TTC549 (cell line): ENCODE data around the gene RHOB.
"Not testable (repeated sequence)": the region's sequence is repeated elsewhere in the genome, so short reads cannot be mapped to it uniquely, and the experiment has no call there.

Experiments
- FAIRE-seq: peaks from 2 replicates; lab custom pipeline; 2012; peaks lifted over from hg19 to GRCh38; lab: Jason Lieb, UNC

RHOB gene

DNA sequence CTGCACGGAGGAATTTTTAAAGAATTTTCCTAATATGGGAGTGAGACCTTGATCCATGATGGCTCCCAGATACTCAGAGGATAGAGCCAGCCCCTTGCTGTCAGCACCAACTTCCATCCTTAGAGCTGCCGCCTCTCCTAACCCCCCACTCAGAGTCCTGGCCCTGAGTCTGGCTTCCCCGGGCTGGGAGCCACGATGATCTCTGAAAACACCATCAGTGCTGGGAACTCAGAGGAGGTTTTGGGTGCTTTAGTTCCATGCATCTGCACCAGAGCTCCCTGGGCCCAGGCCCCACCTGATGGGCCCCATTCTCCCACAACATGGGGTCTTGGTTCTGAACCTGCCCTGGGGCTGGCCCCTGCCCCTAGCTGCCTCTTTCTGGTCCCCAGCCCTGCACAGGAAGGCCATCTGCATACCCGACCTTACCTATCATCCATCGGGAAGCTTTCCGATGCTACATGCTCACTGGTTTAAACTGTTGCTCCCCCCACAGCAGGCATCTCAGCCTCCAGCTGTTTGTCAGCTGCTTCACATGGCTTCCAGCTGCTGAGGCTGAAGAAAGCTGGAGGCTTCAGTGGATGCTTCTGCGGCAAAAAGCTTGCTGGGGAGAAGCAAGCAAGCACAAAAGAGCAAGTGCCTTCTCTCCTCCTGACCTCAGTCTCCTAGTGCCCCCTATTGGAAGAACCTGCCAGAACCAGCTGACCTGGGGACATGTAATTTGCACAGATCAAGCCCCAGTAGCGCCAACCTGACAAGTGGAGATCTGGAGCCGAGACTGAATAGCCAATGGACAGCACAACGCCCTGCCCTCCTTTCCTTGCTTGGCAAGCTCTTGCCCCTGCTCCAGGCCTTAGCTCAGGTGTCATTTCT is 24.2 kb upstream of the RHOB start:
- FAIRE-seq, result no peak

- no peak for FAIRE-seq
These were observed 23.5 kb upstream of the RHOB start for GRCh38 chr2:20423359-20423758.

DNA sequence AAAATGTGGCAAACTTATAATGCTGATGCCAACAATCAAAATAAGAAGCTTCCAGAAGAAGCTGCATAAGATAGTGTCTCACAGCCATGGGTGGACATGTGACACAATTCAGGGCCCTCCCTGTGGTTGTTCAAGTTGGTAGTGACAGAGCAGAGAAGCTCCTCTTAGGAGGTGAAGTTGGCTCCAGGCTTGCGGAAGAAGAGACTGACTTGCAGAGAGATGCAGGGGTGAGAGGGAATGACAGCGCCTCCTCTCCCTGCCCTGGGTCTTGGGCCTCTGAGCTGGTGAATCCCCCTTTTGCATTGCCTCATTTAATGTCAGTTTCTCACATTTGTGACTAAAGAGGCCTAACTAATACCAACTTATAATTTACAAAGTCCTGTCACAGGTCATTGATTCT is 23.0 kb upstream of the RHOB start:
- FAIRE-seq, result no peak

GRCh38 chr2:20424300-20425290 is 22.3 kb upstream of the RHOB start:
- FAIRE-seq, result no peak

DNA sequence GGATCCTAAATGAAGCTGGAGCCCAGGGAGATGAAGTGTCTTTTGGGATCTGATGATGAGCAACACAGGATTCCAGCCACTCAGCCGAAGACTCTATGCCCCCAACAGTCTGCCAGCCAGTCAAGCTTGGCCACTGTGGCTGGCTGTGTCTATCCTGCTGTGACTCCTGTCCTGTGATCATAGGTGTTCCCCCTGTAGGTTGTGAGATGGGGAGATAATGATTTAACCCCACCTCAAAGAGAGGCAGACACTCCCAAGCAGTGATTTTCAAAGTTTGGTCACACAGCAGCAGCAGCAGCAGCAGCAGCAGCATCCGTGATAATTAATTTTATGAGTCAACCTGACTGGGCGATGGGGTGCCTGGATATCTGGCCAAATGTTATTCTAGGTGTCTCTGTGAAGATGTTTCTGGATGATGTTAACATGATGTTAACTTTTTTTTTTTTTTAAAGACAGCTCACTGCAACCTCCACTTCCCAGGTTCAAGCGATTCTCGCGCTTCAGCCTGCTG is 21.4 kb upstream of the RHOB start:
- no peak for FAIRE-seq

DNA sequence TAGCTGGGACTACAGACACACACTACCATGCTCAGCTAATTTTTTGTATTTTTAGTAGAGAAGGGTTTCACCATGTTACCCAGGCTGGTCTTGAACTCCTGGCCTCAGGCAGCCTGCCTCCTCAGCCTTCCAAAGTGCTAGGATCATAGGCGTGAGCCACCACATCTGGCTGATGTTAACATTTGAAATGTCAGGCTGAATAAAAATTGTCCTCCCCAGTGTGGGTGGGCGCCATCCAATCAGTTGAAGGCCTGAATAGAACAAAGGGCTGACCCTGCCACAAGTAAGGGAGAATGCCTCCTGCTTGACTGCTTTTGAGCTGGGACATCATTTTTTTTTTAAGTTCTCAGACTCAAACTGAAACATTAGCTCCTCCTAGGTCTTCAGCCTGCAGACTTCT is 21.0 kb upstream of the RHOB start:
- no peak for FAIRE-seq

- no peak for FAIRE-seq
These were observed 18.8 kb upstream of the RHOB start for GRCh38 chr2:20427931-20428526.

- FAIRE-seq, result no peak
These were observed 18.0 kb upstream of the RHOB start for GRCh38 chr2:20428717-20429490.

DNA sequence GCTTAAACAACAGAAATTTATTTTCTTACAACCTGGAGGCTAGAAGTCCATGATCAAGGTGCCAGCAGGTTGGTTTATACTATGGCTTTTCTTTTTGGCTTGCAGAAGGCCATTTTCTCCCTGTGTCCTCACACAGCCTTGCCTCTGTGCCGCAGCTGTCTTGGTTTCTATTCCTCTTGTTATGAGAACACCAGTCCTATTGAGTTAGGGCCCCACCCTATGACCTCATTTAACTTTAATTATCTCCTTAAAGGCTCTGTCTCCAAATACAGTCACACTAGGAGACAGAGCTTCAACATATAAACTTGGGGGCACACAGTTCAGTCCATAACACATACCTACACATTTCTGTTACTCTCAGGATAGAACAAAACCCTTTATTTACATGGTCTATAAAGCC is 17.3 kb upstream of the RHOB start:
- FAIRE-seq, result no peak

- no peak for FAIRE-seq
These were observed 16.8 kb upstream of the RHOB start for GRCh38 chr2:20430035-20430434.

DNA sequence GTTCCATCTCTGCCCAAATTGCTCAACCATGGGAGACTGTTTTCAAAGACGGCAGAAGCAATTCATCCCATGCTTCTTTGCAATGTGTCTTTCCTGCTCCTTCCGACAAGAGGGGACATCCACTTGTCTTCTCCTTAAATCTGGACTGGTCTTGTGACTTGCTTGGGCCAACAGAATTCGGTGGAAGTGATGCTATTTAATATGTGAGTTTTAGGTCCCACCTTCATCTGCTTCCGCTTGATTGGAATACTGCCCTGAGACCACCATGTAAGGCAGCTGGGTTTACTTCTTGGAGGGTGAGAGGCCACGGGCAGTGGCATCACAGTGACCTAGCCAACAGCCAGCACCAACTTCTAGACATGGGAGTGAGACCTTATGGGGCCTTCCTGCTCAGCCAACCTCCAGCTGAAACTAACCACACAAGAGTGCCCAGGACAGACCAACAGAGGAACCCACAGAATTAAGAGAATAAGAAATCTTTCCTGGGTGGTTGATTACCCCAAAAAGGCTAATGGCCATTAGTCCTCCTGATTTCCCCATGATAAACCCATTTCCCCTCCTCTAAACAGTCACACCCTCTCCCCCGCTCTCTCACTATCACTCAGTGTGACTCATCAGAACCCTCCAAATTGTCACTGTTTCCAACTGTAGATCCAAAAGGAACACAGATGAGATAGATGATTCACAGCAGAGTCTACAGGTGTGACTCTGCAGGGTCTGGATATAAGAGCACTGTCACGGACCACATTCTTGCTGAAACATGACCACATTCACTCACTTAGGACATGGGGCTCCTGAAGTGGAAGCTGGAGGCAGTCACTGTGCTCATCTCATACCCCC is 16.2 kb upstream of the RHOB start:
- no peak for FAIRE-seq

GRCh38 chr2:20431301-20431698 is 15.6 kb upstream of the RHOB start:
- no peak for FAIRE-seq

- FAIRE-seq, result no peak
These were observed 15.1 kb upstream of the RHOB start for GRCh38 chr2:20431772-20432171.

- FAIRE-seq, result no peak
These were observed 14.2 kb upstream of the RHOB start for GRCh38 chr2:20432714-20433113.

DNA sequence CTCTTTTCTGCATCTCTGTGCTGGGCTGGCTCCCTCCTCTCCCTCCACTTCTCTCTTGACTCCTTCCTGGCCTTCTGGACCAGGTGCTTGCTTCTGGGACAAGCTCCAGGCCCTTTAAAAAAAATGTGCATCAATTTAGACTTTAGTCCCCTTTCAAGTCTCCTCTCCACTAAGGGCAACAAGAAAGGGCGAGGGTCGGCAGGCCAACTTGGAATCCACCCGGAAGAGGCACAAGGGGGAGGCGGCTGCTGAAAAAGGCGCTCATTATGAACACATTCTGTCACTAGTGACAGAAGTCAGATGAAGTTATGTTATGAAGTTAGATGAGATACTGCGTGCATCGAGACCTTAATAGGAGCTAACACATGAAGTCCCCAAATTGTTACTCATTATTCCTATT is 13.6 kb upstream of the RHOB start:
- FAIRE-seq, result no peak

DNA sequence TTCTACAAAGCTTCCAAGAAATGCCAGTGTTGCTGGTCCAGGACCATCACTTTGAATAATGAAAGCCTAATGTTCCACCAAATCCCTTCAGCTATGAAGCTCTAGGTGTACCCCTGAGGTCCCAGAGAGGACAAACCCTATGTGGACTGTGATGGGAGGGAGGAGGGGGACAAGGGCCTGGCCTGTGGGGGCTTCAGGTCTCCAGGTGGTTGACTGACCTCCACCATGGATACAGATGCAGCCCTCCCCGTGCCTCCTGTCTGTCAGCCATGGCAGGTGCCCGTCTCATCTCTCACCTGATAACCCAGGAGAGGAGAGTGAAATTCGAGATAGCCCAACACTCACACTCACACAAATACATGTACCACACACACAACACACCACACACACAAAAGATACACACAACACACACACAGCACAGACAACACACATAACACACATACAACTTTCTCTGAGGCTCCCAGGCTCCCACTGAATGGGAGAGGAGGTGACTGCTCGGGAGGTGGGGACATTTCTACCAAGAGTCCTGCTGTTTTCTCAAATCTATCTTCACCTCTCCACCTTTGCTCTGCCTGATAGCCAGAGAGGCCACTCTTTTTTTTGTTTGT is 12.8 kb upstream of the RHOB start:
- FAIRE-seq, result no peak

- no peak for FAIRE-seq
These were observed 12.1 kb upstream of the RHOB start for GRCh38 chr2:20434588-20435294.

DNA sequence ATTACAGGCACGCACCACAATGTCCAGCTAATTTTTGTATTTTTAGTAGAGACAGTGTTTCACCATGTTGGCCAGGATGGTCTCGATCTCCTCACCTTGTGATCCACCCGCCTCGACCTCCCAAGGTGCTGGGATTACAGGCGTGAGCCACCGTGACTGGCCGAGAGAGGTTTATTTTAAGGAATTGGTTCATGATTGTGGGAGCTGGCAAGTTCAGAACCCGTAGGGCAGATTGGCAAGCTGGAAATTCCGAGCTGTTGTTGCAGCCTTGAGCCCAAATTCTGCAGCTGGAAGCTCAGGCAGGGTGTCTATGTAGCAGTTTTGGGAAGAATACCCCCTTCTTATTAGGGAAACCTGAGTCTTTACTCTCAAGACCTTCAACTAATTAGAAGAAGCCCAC is 11.4 kb upstream of the RHOB start:
- not testable (repeated sequence) for FAIRE-seq

DNA sequence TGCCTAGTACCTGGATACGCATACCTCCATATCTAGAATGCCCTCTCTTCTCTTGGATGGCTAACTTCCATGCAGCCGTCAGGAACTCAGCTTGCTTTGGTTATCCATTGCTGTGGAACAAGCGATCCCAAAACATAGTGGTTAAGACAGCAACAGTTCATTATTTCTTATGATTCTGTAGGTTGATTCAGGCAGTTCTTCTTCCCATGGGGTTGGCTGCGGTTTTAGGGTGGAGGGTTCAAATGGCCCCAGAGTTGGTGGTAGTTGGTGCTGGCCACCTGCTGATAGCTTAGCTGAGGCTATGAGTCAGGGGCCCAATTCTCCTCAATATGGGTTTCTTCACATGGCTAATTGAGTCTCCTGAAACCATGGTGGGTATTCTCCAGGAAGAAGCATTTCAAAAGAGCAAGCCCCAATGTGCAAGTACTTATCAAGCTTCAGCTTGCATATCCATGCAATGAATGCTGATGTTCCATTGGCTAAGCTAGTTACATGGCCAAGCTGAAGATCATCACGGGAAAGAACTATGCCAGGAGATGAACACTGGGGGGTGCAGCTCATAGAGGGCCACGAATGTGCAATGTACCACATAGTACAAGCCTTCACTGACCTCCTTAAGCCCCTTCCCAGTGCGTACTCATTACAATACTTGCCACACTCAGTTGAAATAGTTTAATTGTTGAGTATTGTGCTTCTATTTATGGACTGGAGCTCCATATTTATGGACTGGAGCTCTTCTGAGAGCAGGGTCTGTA is 10.0 kb upstream of the RHOB start:
- no peak for FAIRE-seq
